SK-N-SH (cell line): ENCODE measurements around the gene C18orf63.
A peak's percentile ranks its signal among the peaks of the same experiment; 100 is the strongest.

Source experiments
- CHD2 ChIP-seq: fragments of 150-350 bp; IDR thresholded peaks from 2 replicates; pipeline ENCODE4 v1.6.1; 2018; ENCODE audit warnings: low read length; ENCODE audit not compliant: partially characterized antibody
- ELF1 ChIP-seq: IDR thresholded peaks from 2 replicates; pipeline ENCODE4 v1.4.0; 2012
- EP300 ChIP-seq, 2 experiments: IDR thresholded peaks; 2 replicates each; pipeline versions ENCODE4 v1.4.0 to v1.6.1; 2012; ENCODE audit warnings: borderline replicate concordance in 1 of 2, low read depth in 1 of 2, low read length in 1 of 2
- EZH2phosphoT487 ChIP-seq: fragments of 200-600 bp; sonication (generic); IDR thresholded peaks from 2 replicates; pipeline ENCODE4 v1.6.1; 2017; ENCODE audit warnings: low read depth, mixed run types, mild to moderate bottlenecking, antibody characterized with exemption, moderate library complexity, borderline replicate concordance
- GATA2 ChIP-seq: sonication (generic); formaldehyde crosslinking; IDR thresholded peaks from 2 replicates; pipeline ENCODE4 v1.5.0; 2020; ENCODE audit warnings: mild to moderate bottlenecking, missing genetic modification reagents
- NFIC ChIP-seq: IDR thresholded peaks from 2 replicates; pipeline ENCODE4 v1.4.0; 2012; ENCODE audit warnings: borderline replicate concordance
- RAD21 ChIP-seq: IDR thresholded peaks from 2 replicates; pipeline ENCODE4 v1.6.1; 2012; ENCODE audit warnings: mild to moderate bottlenecking, low read length
- SIN3A ChIP-seq: IDR thresholded peaks from 2 replicates; pipeline ENCODE4 v1.6.1; 2012; ENCODE audit warnings: low read depth, mild to moderate bottlenecking, low read length, moderate library complexity, borderline replicate concordance
- TF ChIP-seq, protein P1 (sequence below): fragments of 200-600 bp; sonication (generic); IDR thresholded peaks from 2 replicates; pipeline ENCODE4 v1.6.1; 2017; ENCODE audit warnings: antibody characterized with exemption, mild to moderate bottlenecking, moderate library complexity

DNA sequence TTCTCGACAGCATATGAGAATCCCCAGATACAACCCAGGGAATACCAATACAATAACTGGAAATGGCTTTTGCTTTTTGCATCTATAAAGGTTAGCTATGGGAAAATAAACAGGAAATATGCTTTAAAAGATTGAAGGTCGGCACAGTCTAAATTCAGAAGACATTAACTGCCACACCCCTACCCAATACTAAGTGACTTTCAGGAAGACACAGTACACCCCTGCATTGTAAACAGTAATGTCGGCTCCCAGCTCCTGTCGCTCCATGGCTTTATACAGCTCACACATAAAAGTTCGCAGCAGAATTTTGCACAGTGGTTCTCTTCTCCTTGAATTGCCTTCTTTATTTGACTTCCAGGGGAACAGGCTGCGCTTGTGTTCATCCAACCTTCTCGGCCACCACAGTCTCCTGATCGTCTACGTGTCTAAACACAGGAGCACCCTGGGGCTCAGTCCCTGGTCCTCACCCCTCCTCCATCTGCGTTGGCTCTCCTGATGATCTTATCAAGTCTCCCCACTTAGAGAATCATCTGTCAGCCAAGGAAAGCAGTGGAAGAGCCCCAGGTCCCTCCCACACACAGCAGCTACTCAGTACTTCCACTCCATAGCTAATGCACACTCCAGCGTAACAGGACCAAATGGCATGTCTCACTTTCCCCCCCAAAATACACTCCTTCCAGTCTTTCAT lies 46.6 kb upstream of the C18orf63 start:
- TF ChIP-seq, protein P1, sequence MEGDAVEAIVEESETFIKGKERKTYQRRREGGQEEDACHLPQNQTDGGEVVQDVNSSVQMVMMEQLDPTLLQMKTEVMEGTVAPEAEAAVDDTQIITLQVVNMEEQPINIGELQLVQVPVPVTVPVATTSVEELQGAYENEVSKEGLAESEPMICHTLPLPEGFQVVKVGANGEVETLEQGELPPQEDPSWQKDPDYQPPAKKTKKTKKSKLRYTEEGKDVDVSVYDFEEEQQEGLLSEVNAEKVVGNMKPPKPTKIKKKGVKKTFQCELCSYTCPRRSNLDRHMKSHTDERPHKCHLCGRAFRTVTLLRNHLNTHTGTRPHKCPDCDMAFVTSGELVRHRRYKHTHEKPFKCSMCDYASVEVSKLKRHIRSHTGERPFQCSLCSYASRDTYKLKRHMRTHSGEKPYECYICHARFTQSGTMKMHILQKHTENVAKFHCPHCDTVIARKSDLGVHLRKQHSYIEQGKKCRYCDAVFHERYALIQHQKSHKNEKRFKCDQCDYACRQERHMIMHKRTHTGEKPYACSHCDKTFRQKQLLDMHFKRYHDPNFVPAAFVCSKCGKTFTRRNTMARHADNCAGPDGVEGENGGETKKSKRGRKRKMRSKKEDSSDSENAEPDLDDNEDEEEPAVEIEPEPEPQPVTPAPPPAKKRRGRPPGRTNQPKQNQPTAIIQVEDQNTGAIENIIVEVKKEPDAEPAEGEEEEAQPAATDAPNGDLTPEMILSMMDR, result no peak
- TF ChIP-seq EP300 (IDR thresholded peaks at IDR 0.05; ENCODE audit: borderline replicate concordance in 1 of 2, low read depth in 1 of 2, low read length in 1 of 2) (peak in 1 of 2 experiments; percentile 77; a peak in 2 of 4 replicates), CHD2 (peak; percentile 75), SIN3A (no peak), RAD21 (0 out of 2 replicates have a peak, but pooled peaks have one; percentile 6), ELF1 (no peak), EZH2phosphoT487 (no peak), GATA2 (CRISPR knock-in tag) (peak; percentile 91), NFIC (no peak)
